A549 (cell line): ENCODE results near the gene PNMA6A.
"Not testable (repeated sequence)": the region's sequence is repeated elsewhere in the genome, so short reads cannot be mapped to it uniquely, and the experiment has no call there.

ENCODE experiments used
- CHD2 ChIP-seq: fragments of 150-350 bp; IDR thresholded peaks from 2 replicates; pipeline ENCODE4 v1.6.1; 2014; ENCODE audit warnings: low read length; ENCODE audit not compliant: partially characterized antibody
- ESRRA ChIP-seq: fragments of 150-350 bp; IDR thresholded peaks from 2 replicates; pipeline ENCODE4 v1.6.1; 2014; ENCODE audit warnings: mild to moderate bottlenecking, low read length, borderline replicate concordance
- HOXA7 ChIP-seq: fragments of 250-450 bp; sonication (Bioruptor Pico); IDR thresholded peaks from 2 replicates; pipeline ENCODE4 v1.5.0; 2020; ENCODE audit warnings: mild to moderate bottlenecking, moderate library complexity
- RNF2 ChIP-seq: fragments of 200-600 bp; sonication (generic); IDR thresholded peaks from 2 replicates; pipeline ENCODE4 v1.6.1; 2016; ENCODE audit warnings: low read depth, mild to moderate bottlenecking, antibody characterized with exemption, moderate library complexity, borderline replicate concordance
- TF ChIP-seq, protein P1 (sequence below): fragments of >200 bp; sonication (Bioruptor Twin); formaldehyde crosslinking; IDR thresholded peaks from 3 replicates; pipeline ENCODE4 v1.5.1; 2016

GRCh38 chrX:153077437-153078135, 5.3 kb downstream of the PNMA6A start:
- TF ChIP-seq, protein P1, sequence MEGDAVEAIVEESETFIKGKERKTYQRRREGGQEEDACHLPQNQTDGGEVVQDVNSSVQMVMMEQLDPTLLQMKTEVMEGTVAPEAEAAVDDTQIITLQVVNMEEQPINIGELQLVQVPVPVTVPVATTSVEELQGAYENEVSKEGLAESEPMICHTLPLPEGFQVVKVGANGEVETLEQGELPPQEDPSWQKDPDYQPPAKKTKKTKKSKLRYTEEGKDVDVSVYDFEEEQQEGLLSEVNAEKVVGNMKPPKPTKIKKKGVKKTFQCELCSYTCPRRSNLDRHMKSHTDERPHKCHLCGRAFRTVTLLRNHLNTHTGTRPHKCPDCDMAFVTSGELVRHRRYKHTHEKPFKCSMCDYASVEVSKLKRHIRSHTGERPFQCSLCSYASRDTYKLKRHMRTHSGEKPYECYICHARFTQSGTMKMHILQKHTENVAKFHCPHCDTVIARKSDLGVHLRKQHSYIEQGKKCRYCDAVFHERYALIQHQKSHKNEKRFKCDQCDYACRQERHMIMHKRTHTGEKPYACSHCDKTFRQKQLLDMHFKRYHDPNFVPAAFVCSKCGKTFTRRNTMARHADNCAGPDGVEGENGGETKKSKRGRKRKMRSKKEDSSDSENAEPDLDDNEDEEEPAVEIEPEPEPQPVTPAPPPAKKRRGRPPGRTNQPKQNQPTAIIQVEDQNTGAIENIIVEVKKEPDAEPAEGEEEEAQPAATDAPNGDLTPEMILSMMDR = not testable (repeated sequence)
- TF ChIP-seq RNF2; HOXA7 (CRISPR knock-in tag); CHD2; ESRRA: not testable (repeated sequence)
